Right kidney (tissue), 1 donor: ENCODE measurements around the gene CHI3L1.
A peak's percentile ranks its signal among the peaks of the same experiment; 100 is the strongest.

Experiments
- DNase-seq: peaks from one replicate; pipeline ENCODE4 v3.0.0-alpha.2; 2016

Gene CHI3L1

DNA sequence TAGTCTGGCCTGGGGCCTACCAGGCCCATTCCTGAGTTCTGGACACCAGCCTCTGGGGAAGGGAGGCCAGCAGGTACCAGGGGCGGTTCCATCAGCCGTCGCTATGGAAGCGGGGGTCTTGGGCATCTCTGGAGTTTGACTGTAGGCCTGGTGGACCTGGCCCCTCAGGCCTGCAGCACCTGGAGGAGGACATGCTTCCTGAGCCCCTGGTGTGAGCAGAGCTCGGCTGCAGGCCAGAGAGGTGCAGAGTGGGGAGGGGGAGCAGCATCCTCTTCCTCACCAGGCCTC is 18.6 kb downstream of the CHI3L1 start:
- DNase-seq: no peak

DNA sequence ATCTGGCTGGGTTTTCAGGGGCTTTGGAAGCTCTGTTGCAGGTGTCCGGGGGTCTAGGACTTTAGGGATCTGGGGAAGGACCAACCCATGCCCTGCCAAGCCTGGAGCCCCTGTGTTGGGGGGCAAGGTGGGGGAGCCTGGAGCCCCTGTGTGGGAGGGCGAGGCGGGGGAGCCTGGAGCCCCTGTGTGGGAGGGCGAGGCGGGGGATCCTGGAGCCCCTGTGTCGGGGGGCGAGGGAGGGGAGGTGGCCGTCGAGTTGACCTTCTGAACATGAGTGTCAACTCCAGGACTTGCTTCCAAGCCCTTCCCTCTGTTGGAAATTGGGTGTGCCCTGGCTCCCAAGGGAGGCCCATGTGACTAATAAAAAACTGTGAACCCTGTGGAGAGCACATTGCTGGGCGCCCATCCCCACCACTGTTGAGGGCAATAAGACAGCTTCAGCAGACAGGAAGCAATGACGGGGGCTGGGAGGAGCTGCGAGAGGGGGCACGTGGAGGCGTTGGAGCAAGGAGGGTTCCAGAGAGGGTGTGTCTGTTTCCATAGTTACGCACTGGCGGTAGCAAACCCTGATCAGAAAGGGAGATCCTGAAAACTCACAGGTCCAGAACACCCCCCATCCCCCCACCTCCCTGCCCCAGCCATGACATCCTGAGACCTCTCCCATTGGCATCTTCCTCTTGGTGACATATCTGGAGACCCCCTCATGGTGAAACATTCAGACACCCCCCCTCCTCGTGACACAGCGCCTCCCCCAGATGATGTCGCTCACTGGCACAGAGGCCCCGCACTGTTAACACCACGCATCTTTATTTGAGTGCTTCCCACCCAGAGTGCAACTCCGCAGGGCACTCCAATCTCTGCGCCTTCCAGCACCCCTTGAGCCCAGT is 19.2 kb downstream of the CHI3L1 start:
- DNase-seq: no peak

DNA sequence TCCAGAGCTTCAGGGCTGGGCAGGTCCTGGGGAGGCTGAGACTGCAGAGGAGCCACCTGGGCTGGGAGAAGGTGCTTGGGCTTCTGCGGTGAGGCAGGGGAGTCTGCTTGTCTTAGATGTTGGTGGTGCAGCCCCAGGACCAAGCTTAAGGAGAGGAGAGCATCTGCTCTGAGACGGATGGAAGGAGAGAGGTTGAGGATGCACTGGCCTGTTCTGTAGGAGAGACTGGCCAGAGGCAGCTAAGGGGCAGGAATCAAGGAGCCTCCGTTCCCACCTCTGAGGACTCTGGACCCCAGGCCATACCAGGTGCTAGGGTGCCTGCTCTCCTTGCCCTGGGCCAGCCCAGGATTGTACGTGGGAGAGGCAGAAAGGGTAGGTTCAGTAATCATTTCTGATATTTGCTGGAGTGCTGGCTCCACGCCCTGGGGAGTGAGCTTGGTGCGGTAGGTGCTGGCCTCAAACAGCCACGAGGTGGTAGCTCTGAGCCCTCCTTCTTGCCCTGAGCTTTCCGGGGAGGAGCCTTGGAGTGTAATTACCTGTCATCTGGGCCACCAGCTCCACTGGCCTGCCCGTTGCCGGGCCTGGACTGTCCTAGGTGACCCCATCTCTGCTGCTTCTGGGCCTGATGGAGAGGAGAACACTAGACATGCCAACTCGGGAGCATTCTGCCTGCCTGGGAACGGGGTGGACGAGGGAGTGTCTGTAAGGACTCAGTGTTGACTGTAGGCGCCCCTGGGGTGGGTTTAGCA is 20.1 kb downstream of the CHI3L1 start:
- DNase-seq: no peak

DNA sequence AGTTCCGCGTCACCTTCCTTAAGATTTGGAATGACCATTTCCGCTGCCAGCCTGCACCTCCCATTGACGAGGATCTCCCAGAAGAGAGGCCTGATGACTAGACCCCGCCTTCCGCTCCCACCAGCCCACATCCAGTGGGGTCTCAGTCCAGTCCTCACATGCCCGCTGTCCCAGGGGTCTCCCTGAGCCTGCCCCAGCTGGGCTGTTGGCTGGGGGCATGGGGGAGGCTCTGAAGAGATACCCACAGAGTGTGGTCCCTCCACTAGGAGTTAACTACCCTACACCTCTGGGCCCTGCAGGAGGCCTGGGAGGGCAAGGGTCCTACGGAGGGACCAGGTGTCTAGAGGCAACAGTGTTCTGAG is 20.7 kb downstream of the CHI3L1 start:
- no peak for DNase-seq

DNA sequence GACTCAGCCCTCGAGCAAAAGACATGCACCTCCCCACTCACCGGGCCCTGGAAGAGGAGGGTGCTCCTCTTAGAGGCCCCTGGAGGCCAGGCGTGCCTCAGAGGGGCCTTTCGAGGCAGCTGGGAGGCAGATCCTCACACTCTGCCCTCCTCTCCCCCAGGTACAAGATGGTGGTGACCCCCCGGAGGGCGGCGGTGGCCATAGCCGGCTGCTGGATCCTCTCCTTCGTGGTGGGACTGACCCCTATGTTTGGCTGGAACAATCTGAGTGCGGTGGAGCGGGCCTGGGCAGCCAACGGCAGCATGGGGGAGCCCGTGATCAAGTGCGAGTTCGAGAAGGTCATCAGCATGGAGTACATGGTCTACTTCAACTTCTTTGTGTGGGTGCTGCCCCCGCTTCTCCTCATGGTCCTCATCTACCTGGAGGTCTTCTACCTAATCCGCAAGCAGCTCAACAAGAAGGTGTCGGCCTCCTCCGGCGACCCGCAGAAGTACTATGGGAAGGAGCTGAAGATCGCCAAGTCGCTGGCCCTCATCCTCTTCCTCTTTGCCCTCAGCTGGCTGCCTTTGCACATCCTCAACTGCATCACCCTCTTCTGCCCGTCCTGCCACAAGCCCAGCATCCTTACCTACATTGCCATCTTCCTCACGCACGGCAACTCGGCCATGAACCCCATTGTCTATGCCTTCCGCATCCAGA is 21.3 kb downstream of the CHI3L1 start:
- DNase-seq: no peak

DNA sequence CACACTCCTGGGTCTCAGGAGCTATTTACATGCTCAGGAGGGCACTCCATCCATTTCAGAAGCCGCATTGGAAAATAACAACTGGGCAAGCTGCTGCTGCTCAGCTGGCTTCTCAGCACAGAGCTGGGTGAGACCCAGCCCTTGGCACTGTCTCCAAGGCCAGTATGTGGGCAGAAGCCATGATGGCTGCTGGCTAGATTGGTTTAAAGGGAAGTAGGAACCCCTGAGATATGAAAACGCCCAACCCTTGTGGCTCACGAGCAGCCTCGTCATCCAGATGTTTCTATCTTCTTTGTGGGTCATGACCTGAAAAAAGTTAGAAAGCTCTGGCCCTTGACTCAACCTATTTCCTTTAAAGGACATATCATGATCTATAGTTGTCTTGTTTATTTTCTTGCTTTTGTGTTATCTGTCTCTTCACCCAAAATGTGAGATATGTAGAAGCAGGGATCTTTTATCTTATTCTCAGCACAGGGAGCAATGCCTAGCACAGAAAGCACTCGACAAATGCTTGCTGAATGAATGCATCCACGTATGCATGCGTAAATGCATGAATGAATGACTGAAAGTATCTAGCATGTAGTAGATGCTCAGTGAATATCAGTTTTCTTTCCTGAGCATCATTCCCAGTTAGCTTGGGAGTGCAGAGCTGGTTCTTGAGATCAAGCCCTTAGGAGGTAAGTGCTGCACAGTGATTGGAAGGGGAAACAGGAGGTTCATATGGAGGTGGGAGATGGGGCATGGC is 22.4 kb downstream of the CHI3L1 start:
- no peak for DNase-seq

DNA sequence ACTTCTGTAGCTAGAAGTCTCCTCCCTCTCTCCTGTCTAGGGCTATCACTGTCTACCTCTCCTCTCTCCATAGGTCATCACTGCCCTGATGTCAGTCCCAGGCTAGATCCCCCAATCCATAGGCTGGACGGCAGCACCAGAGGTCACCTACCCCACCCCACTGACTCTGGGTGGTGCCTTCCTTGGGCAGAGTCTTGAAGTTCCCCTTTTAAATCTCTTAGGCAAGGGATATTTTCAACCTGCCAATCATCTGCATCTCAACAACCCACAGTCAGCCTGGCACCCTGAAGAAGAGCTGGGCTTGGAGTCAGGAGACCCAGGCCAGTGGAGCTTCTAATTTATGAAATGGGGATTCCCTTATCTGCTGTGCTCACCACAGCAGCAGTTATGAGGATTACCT is 24.1 kb downstream of the CHI3L1 start:
- DNase-seq: no peak

DNA sequence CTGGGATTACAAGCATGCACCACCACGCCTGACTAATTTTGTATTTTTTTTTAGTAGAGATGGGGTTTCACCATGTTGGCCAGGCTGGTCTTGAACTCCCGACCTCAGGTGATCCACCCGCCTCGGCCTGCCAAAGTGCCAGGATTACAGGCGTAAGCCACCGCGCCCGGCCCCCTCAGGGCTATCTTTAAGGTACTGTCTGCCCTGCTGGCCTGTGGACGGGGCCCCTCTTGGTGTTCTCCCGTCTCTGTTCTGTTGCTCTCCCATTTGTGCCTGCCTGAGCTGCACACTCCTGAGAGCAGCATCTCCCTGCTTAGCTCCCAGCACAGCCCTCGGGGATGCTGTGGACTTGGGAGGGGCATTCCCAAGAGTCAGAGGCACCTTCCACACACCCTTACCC is 24.8 kb downstream of the CHI3L1 start:
- DNase-seq: no peak

DNA sequence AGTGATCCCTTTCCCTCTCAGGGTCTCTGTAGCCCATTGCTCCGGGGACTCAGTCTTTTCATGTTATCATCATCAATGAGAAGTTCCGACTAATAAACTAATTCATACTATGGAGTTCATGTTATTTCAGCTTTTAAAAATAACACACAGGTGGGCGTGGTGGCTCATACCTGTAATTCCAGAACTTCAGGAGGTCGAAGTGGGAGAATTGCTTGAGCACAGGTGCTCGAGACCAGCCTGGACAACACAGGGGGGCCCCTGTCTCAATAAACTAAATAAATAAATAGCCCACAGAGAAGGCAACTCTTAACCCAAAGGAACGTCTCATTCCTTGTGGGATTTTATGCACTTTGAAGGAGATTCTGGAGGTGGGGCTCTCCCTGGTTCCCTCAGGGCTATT is 25.3 kb downstream of the CHI3L1 start:
- no peak for DNase-seq

DNA sequence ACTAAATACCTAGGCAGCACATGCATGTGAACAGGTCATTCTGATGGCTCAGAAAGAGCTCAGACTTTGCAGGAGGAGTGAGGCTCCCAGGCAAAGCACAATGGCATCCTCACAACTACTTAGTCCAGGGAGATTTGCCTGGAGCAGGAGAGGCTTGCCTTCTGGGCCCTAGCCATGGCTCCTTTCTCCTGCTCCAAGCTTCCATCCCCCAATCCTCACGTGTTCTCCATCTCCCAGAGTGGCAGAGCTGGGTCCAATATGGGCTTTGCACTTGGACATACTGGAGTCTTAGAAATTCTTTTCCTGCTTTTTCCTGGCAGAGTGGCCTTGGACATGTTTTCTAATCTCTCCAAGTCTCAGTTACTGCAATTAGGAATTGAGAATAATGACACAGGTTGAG is 26.7 kb downstream of the CHI3L1 start:
- DNase-seq: no peak

DNA sequence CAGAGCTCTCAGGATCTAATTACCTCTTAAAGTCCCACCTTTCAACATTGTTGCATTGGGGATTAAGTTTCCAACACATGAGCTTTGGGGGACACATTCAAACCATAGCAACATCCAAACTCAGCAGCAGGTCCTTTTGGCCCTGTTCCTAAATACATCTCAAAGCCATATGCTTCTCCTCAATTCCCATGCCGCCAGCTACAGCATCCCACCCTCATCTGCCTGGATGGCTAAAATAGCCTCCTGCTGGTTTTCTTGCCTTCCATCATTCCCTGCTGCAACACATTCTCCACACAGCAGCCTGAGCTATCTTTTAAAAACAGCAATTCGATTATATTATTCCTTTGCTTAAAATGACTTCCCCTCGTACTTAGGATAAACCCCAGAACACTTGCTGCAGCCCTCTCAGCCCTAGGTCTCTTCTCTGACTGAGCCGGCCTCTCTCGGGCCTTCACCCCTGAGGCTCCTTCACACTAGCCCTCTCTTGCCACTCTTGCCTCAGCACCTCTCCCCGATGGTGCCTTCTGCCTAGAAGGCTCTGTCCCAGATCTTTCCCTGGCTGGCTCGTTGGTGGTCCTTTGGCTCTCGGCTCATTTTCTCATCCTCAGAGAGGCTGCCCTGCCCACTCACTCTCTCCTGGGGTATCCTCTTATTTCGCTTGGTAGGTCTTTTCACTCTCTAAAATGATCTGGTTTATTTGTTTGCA is 27.4 kb downstream of the CHI3L1 start:
- DNase-seq: no peak

DNA sequence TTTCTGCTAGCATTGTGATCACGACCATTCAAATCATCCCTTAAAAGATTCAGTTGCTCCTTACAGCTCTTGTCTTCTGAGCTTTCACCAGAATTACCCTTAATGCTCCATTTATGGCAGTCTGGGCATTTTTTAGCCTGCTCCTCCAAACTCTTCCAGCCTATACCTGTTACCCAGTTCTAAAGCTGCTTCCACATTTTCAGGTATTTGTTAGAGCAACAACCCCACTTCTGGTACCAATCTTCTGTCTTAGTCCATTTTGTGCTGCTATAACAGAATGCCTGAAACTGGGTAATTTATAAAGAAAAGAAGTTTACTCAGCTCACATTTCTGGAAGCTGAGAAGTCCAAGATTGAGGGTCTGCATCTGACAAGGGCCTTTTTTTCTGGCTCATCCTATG is 28.1 kb downstream of the CHI3L1 start:
- no peak for DNase-seq

DNA sequence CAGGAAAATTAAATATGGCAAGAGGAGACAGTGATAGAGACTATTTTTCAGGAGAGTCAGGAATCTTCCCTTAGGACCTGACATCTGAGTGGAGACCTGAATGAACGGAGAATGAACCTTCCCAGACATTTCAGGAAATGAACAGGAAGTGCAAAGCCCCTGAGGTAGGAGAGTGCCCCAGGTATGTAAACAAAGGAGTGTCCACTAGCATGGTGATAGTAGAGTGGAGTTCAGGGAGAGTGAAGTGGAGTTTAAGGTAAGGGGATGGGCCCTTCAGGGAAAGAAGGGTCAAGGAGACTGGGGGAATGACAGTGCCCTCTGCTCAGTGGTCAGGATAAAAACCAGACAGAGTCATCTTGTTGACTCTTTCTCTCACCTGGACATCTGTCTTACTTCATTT is 30.2 kb downstream of the CHI3L1 start:
- DNase-seq: no peak

DNA sequence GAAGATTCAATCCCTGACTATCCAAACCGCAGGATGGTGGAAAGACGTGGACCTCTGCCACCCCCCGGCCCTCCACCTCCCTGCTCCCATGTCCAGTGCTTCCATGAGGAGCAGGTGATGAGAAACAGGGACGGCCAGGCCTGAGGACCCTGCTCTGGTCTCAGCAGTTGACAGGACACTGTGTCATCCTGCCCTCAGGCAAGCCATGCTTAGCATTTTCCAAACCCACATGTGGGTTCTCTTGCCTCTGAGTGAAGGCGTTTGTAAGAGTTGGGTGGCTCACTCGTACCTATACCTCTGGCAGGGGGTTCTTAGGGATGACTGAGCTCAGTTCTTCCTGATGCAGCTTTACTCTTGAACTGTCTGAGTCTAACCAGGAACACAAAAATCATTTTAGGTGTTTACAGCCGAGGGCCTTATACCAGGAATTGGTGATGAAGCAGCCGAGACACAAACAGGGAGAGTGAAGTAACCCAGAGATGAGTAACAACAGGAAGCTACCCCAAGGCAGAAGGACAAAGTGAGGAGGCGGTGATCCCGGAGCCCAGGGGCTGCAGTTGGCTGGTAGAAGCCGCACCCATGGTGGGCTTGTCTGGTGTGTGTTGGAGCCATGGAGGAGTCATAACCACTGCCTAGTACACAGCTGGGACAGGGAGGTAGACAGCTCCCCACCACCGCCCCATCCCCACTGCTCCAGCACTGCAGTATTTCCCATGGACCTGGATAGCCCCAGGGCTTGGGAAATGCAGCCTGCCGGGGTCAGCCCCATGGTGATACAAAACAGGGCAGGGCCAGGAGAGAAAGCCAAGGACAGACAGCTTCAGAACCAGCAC is 32.3 kb downstream of the CHI3L1 start:
- DNase-seq: no peak

DNA sequence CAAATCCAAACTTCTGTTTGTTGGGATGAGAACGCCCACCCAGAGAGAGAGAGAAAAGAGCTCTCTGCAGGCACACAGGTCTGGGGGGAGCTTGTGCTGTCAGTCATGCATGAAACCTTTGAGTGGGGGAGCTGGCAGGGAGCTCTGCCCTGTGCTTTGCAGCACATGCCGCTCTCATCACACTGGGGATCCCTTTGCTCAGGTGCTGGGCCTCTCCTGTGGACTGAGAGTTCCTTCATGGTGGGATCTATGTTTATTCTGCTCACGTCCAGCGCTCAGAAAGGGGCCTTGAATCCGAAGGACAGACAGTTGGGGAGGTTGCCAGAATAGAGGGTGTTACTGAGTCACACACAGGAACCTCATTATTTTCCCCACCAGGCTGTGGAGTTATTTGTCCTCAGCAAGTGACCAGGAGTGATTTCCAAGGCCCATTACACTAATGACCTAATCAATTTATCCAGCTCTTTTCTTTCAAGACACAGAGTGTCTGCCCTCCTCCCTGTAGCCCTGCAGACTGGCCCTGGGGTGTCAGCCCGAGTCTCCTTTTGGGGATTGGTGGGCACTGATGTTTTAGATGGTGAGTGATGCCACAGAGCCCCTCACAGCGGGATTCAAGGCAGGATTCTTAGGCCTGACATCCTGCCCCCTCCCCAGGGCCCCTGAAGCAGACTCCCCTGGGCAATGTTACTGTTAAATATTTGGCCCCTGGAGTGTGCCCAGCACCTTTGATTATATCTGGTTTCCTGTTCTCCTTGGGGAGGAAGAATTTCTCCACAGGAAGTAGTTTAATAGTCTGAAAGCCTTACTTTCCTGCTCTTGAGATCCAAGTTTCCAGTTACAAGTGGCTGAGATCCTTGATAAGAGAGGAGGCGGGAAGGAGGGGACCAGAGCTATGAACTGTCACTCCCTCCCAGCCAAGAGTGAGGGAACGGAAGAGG is 33.2 kb downstream of the CHI3L1 start:
- DNase-seq: peak; percentile 56

DNA sequence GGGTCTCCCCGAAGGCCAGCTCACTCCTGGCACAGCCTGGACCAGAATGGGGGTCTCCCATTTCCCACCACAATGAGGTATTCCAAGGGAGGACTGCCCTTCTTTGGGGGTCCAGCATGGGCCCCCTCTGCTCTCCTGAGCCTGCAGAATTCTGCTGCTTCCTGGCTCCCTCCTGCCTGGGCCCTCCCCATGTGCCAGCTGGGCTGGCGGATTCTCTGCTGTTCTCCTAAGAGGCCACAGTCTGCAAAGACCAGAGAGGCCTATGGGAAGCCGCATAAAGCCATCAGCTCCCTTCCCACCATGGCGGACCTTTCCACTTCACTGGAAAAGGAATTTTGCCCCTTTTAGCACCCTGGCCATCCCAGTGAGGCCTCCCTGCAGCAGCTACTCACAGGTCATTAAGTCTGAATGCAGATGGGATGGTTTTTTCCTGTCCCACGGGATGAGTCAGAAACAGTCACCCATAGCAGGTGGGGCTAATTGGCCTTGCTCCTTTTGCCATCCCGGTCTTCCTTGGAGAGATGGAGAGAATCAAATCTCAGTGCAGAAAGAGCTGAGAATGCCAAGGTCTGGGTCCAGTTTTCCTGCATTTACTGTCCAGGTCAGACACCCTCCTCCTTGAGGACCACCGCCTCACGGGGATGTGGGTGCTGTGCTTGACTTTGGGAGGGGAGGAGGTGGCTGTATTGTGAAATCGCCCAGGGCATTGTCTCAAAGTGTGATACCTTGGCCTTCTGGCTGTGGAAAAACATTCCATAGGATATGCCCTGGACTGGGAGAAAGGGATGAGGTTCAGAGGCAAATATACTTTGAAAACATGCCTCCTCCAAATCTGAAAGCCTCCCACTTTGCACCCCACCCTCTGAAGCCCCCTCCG is 34.1 kb downstream of the CHI3L1 start:
- DNase-seq: peak; percentile 72

DNA sequence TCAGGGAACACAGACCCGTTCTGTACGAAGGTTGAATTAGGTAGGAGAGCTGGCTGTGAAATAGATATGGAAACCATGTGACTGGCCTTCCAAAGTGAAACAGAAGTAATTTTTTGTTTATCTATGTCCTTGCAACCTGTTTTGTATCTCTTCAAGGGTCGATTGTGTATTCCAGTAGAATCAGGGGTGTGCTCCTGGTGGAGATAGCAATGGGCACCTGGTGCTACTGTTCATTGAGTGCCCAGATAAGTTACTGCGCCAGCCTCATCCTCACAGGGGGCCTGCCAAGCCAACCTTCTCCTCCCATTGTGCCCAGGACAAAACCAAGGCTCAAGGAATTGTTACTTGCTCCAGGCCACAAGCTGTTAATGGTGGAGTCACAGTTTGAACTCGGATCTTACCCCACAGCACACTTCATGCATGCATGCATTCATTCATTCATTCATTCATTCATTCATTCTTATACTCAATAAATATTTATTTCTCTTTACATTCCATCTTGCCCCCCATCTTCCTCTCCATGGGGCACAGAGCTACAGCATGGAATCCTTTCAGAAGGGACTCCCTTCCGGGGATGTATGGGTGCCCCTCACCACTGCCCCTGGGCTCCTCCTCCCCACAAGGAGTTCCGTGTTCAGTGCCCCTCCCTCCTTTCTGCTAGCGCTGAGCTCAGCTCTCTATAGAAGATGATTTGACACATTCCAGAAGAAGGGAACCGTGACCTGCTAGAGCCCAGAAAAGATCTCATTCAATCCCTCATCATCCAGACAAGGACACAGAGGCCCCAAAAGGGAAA is 34.9 kb downstream of the CHI3L1 start:
- DNase-seq: no peak
